Endothelial cell of umbilical vein (primary cell): ENCODE results near the gene BMERB1. TPM values are rescaled to one million over a fixed set of nuclear protein-coding genes. Genes with fewer than 3 reads are reported as not detected.

Source experiments
- BruUV-seq: library from RNA; stranded (reverse); fragments of 400-500 nt; replicated peaks from 2 replicates; lab custom pipeline; 2021; lab: Mats Ljungman, UMichigan
- CTCF ChIA-PET: fragments of 300-600, 350-600 bp; sonication (Branson Sonifier 250); formaldehyde crosslinking; loops from one replicate; lab custom pipeline; 2021; ENCODE audit warnings: antibody characterized with exemption, inconsistent platforms; lab: Charles Lee
- POLR2A ChIA-PET: fragments of 300-600, 350-600 bp; sonication (Branson Sonifier 250); formaldehyde crosslinking; loops from one replicate; lab custom pipeline; 2021; ENCODE audit warnings: antibody characterized with exemption, inconsistent platforms; lab: Charles Lee
- DNase-seq: peaks from one replicate; pipeline ENCODE4 v3.0.0-alpha.2; 2011; ENCODE audit warnings: low read depth, low spot score
- FAIRE-seq: peaks from 2 replicates; lab custom pipeline; 2011; peaks lifted over from hg19 to GRCh38; lab: Jason Lieb, UNC
- H2AFZ ChIP-seq: 2 replicates; pipeline ENCODE4 v1.6.0; 2012; ENCODE audit warnings: low read depth, low read length, control low read depth, inconsistent platforms
- H3K27ac ChIP-seq: 2 replicates; pipeline ENCODE4 v1.5.1; 2011; ENCODE audit warnings: low read depth, mild to moderate bottlenecking, control low read depth, low read length, moderate library complexity; ENCODE audit not compliant: insufficient read depth
- H3K27me3 ChIP-seq, 2 experiments: 2 replicates each; pipeline versions ENCODE4 v1.6.0 to v1.6.1; 2011; ENCODE audit warnings: low read length in 2 of 2, mixed read lengths in 1 of 2; ENCODE audit not compliant: control insufficient read depth in 2 of 2, insufficient read depth in 2 of 2
- H3K36me3 ChIP-seq, 2 experiments: 2 replicates in 1 of 2; 3 replicates in 1 of 2; pipeline ENCODE4 v1.5.1; 2011; ENCODE audit warnings: low read length in 2 of 2, mild to moderate bottlenecking in 1 of 2, moderate library complexity in 1 of 2; ENCODE audit not compliant: control insufficient read depth in 2 of 2, insufficient read depth in 2 of 2; ENCODE audit errors: extremely low read depth in 1 of 2
- H3K4me1 ChIP-seq: 3 replicates; pipeline ENCODE4 v1.5.1; 2011; ENCODE audit warnings: mild to moderate bottlenecking, low read length; ENCODE audit not compliant: control insufficient read depth, insufficient read depth; ENCODE audit errors: extremely low read depth
- H3K4me2 ChIP-seq: 2 replicates; pipeline ENCODE4 v1.6.1; 2011; ENCODE audit warnings: low read length, control low read depth, mixed read lengths; ENCODE audit not compliant: insufficient read depth
- H3K4me3 ChIP-seq, 3 experiments: fragments of 200-600 bp in 1 of 3; sonication (generic), shearing (Covaris generic) in 1 of 3; replicated peaks in 1 of 3; 2 replicates each; pipeline ENCODE4 v1.5.1; 2011 to 2016; ENCODE audit warnings: control low read depth in 3 of 3, low read length in 3 of 3, mild to moderate bottlenecking in 2 of 3, inconsistent platforms in 1 of 3, low read depth in 1 of 3, moderate library complexity in 1 of 3; ENCODE audit not compliant: insufficient read depth in 1 of 3
- H3K79me2 ChIP-seq: 2 replicates; pipeline ENCODE4 v1.6.0; 2012; ENCODE audit warnings: low read length, inconsistent platforms; ENCODE audit not compliant: control insufficient read depth, insufficient read depth
- H3K9ac ChIP-seq: replicated peaks from 2 replicates; pipeline ENCODE3; 2011; ENCODE audit warnings: low read length, control low read depth; ENCODE audit not compliant: insufficient read depth; ENCODE audit errors: extremely low read depth
- H3K9me1 ChIP-seq: replicated peaks from 3 replicates; pipeline ENCODE4 v1.6.0; 2011; ENCODE audit warnings: mild to moderate bottlenecking, low read length; ENCODE audit not compliant: control insufficient read depth, insufficient read depth; ENCODE audit errors: extremely low read depth
- H3K9me3 ChIP-seq: replicated peaks from 2 replicates; pipeline ENCODE4 v1.5.1; 2012; ENCODE audit warnings: low read length, inconsistent platforms; ENCODE audit not compliant: control insufficient read depth, insufficient read depth
- H4K20me1 ChIP-seq: replicated peaks from 2 replicates; pipeline ENCODE3; 2011; ENCODE audit warnings: mild to moderate bottlenecking, low read length; ENCODE audit not compliant: control insufficient read depth, insufficient read depth; ENCODE audit errors: extremely low read depth
- EZH2 ChIP-seq: IDR thresholded peaks from 2 replicates; pipeline ENCODE4 v1.6.1; 2012; ENCODE audit warnings: borderline replicate concordance, low read depth, mild to moderate bottlenecking, moderate library complexity, low read length, inconsistent platforms; ENCODE audit not compliant: severe bottlenecking
- FOS ChIP-seq: IDR thresholded peaks from 2 replicates; pipeline ENCODE4 v1.6.1; 2011; ENCODE audit warnings: mild to moderate bottlenecking, low read length, moderate library complexity, borderline replicate concordance; ENCODE audit not compliant: insufficient read depth
- GATA2 ChIP-seq: IDR thresholded peaks from 2 replicates; pipeline ENCODE4 v1.7.0; 2011; ENCODE audit warnings: low read depth, mild to moderate bottlenecking, moderate library complexity, mixed read lengths, low read length; ENCODE audit not compliant: insufficient read length, insufficient read depth
- MYC ChIP-seq: IDR thresholded peaks from one replicate; pipeline ENCODE4 v1.6.1; 2011; ENCODE audit warnings: mild to moderate bottlenecking, low read depth, low read length
- POLR2A ChIP-seq: IDR thresholded peaks from 2 replicates; pipeline ENCODE4 v1.6.1; 2012; ENCODE audit warnings: low read depth, mild to moderate bottlenecking, control low read depth, low read length
- POLR2AphosphoS5 ChIP-seq: IDR thresholded peaks from 2 replicates; pipeline ENCODE4 v1.6.1; 2012; ENCODE audit warnings: low read depth, mild to moderate bottlenecking, control low read depth, low read length, moderate library complexity; ENCODE audit not compliant: insufficient read depth
- dilution Hi-C: fragments of 300-500 bp; cut with MboI; formaldehyde crosslinking; loops from one replicate; pipeline ENCODE4 v1.15.0; 2019; ENCODE audit warnings: low sequenced_read_pairs; ENCODE audit not compliant: extremely low pct_ligation_motif_present
- intact Hi-C: fragments of 100-400 bp; cut with micrococcal nuclease; formaldehyde crosslinking; loops from one replicate; pipeline ENCODE4 v1.10.0; 2022
- polyA plus RNA-seq, 4 experiments: library from polyadenylated mRNA; depleted of rRNA in 3 of 4; stranded (reverse) in 3 of 4; unstranded in 1 of 4; fragments of >200 nt; gene quantifications; 2 replicates each; pipeline versions ENCODE4 v1.2.1 to v1.2.3, GENCODE V29; 2011 to 2012; ENCODE audit warnings: missing spikeins in 1 of 4
- total RNA-seq: library from RNA; stranded (reverse); gene quantifications from 2 replicates; pipeline ENCODE4 v1.2.3, GENCODE V29; 2021
- TF ChIP-seq, protein P1 (sequence below): IDR thresholded peaks from 2 replicates; pipeline ENCODE4 v1.6.1; 2011; ENCODE audit not compliant: insufficient read depth, insufficient read length

The BMERB1 gene
- total and polyA plus RNA-seq, 2 donors (not counting 3 experiments of a cell fraction or from before 2014, with no cell fraction given): 14.1 to 17.4 TPM

DNA sequence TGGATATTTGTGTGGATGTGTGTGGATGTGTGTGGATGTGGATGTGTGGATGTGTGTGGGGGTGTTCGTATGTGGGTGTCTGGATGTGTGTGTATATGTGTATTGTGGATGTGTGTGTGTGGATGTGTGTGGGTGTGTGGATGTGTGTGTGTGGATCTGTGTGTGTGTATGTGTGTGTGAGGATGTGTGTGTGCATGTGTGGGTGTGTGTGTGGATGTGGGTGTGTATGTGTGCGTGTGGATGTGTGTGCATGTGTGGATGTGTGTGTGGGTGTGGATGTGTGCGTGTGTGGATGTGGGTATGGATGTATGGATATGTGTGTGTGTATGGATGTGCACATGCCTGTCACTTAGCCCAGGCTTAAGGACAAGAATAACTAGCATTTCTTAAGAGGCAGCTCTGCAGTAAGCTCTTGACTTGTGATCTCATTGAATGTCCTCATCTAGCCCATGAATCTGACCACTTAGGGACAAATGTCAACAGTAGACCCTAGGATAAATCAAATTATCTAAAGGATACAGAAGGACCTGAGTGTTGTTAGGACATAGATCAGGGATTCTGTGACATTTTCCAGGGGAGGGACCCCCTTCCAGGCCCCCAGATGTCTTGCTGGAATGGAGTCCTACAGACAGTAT is 83.5 kb downstream of the BMERB1 start:
- TF ChIP-seq MYC: no peak
- no peak for TF ChIP-seq POLR2A
- no peak for TF ChIP-seq FOS
- TF ChIP-seq EZH2: no peak
- Histone ChIP-seq H4K20me1 (no peaks in the 10 kb centered on the region), H3K4me3 (no peak overlapping the region), H3K9me1 (no peaks in the 10 kb centered on the region), H3K36me3 (no peaks in the 10 kb centered on the region), H3K79me2 (no peaks in the 10 kb centered on the region), H3K27me3 (no peaks in the 10 kb centered on the region), H3K4me1 (peaks cover 25% of the 10 kb centered on the region), H3K9ac (no peak overlapping the region), H3K27ac (no peak overlapping the region), H2AFZ (no peak overlapping the region), H3K4me2 (no peak overlapping the region), H3K9me3 (no peaks in the 10 kb centered on the region)
- dilution Hi-C loops: no loop called here
- ChIA-PET POLR2A (no interaction called here), CTCF (interaction anchor here (0.8 to 3.9 kb wide), 4 partner anchors 9 to 33 kb away, joined by 4 to 13 read pairs (median 8); no protein-coding TSS in a partner anchor)
- FAIRE-seq: no peak
- intact Hi-C loops: loop anchor here (2.0 kb wide), 1 partner anchor 15 kb away; no protein-coding TSS in a partner anchor
- no TSS peak for BruUV-seq
- DNase-seq: no peak

DNA sequence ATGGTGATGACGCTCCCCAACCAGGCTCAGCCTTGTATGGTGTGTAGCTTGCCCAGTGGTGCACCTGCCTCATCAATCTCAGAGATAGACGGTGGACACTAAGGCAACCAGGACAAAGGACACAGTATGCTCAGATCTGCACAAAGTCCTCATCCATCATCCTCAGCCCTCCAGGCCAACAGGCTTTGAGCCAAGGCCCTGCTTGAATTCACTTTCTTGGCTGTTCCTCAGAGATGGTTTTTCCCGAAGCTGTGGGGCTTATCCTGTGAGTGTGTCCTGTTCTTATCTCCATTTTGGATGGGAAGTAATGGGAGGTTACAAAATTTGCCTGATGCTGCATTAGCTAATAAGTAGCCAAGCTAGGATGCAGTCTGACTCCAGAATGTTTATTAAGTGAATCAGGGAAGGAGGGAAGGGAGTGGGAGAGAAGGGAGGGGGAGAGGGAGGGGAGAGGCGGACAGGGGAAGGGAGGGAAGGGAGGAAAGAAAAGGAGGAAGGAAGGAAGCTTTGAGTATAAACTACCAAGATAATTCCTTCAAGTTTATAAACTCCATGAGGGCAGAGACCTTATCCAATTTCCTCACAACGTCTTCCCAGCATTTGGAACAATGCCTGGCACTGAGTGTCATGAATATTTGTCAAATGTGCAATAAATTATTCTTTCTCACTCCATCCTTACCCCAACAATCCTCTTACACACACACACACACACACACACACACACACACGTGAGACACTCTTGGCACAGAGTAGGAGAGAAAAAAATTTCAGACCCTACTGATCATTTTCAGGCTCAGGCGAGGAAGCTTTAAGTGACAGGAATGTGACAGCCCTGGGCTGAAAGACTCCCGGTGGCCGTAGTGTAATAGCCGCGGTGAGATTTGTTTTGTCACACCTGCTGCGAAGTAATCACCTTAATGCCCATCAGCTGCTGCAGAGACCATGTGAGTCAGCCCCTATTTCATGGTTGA is 84.3 kb downstream of the BMERB1 start:
- CTCF ChIA-PET: interaction anchor here (0.8 to 3.9 kb wide), 5 partner anchors 10 to 91 kb away, joined by 3 to 13 read pairs (median 4); no protein-coding TSS in a partner anchor

More for the DNA sequence above, 84.3 kb downstream of the BMERB1 start:
- H3K4me2 ChIP-seq: no peak overlapping the region
- POLR2A ChIA-PET: no interaction called here
- intact Hi-C loops: loop anchor here (2.0 kb wide), 1 partner anchor 16 kb away; no protein-coding TSS in a partner anchor
- FAIRE-seq: peak; percentile 67
- TF ChIP-seq GATA2 (peak; percentile 21), POLR2AphosphoS5 (peak; percentile 24)
- TF ChIP-seq, protein P1, sequence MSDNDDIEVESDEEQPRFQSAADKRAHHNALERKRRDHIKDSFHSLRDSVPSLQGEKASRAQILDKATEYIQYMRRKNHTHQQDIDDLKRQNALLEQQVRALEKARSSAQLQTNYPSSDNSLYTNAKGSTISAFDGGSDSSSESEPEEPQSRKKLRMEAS: no peak
- H4K20me1 ChIP-seq: no peaks in the 10 kb centered on the region
- no peak overlapping the region for H3K27ac ChIP-seq
- H2AFZ ChIP-seq: no peak overlapping the region
- dilution Hi-C loops: no loop called here
- no peaks in the 10 kb centered on the region for H3K36me3 ChIP-seq
- DNase-seq: peak; percentile 85
- H3K27me3 ChIP-seq: no peaks in the 10 kb centered on the region
- no peak overlapping the region for H3K9ac ChIP-seq
- no peak overlapping the region for H3K4me3 ChIP-seq
- H3K9me3 ChIP-seq: no peaks in the 10 kb centered on the region
- no peaks in the 10 kb centered on the region for H3K9me1 ChIP-seq
- peaks cover 25% of the 10 kb centered on the region for H3K4me1 ChIP-seq
- H3K79me2 ChIP-seq: no peaks in the 10 kb centered on the region
- BruUV-seq: no TSS peak
